Neutrophil (primary cell): ENCODE measurements around the gene SND1.

Experiments
- H3K27ac ChIP-seq: fragments of 200-600 bp; sonication (generic); 2 replicates; pipeline ENCODE4 v1.5.1; 2016; ENCODE audit warnings: mild to moderate bottlenecking, moderate library complexity
- H3K27me3 ChIP-seq: fragments of 200-600 bp; sonication (generic); 2 replicates; pipeline ENCODE4 v1.6.0; 2016; ENCODE audit warnings: mild to moderate bottlenecking
- H3K36me3 ChIP-seq: fragments of 200-600 bp; sonication (generic); 2 replicates; pipeline ENCODE4 v1.5.1; 2017
- H3K4me1 ChIP-seq, 2 experiments: fragments of 200-600 bp in 1 of 2; sonication (generic) in 1 of 2; 1 replicate in 1 of 2; 2 replicates in 1 of 2; pipeline versions ENCODE4 v1.5.1 to v1.6.1; 2013 to 2016; ENCODE audit warnings: low read depth in 1 of 2, low read length in 1 of 2, mild to moderate bottlenecking in 1 of 2, moderate library complexity in 1 of 2; ENCODE audit not compliant: control insufficient read depth in 1 of 2, insufficient read depth in 1 of 2
- H3K4me3 ChIP-seq, 2 experiments: fragments of 200-600 bp in 1 of 2; sonication (generic) in 1 of 2; 1 replicate in 1 of 2; 2 replicates in 1 of 2; pipeline ENCODE4 v1.5.1; 2013 to 2016; ENCODE audit warnings: low read depth in 1 of 2, low read length in 1 of 2, mild to moderate bottlenecking in 1 of 2, moderate library complexity in 1 of 2
- H3K9me3 ChIP-seq: fragments of 200-600 bp; sonication (generic); 2 replicates; pipeline ENCODE4 v1.5.1; 2016
- CTCF ChIP-seq: fragments of 200-600 bp; sonication (generic); IDR thresholded peaks from 2 replicates; pipeline ENCODE4 v1.5.1; 2016; ENCODE audit warnings: antibody characterized with exemption

SND1 gene

GRCh38 chr7:127854383-127854782 is 202.4 kb downstream of the SND1 start:
- H3K4me3 ChIP-seq = no peak overlapping the region
- H3K36me3 ChIP-seq = no peaks in the 10 kb centered on the region
- no peak overlapping the region for H3K27ac ChIP-seq
- H3K27me3 ChIP-seq = no peaks in the 10 kb centered on the region
- TF ChIP-seq CTCF = no peak
- no peaks in the 10 kb centered on the region for H3K4me1 ChIP-seq
- H3K9me3 ChIP-seq = no peaks in the 10 kb centered on the region

- Histone ChIP-seq H3K4me1 (no peaks in the 10 kb centered on the region), H3K9me3 (no peaks in the 10 kb centered on the region), H3K27ac (no peak overlapping the region), H3K36me3 (no peaks in the 10 kb centered on the region), H3K27me3 (no peaks in the 10 kb centered on the region), H3K4me3 (no peak overlapping the region)
- no peak for TF ChIP-seq CTCF
Observed at GRCh38 chr7:127857464-127857841, 205.5 kb downstream of the SND1 start.

DNA sequence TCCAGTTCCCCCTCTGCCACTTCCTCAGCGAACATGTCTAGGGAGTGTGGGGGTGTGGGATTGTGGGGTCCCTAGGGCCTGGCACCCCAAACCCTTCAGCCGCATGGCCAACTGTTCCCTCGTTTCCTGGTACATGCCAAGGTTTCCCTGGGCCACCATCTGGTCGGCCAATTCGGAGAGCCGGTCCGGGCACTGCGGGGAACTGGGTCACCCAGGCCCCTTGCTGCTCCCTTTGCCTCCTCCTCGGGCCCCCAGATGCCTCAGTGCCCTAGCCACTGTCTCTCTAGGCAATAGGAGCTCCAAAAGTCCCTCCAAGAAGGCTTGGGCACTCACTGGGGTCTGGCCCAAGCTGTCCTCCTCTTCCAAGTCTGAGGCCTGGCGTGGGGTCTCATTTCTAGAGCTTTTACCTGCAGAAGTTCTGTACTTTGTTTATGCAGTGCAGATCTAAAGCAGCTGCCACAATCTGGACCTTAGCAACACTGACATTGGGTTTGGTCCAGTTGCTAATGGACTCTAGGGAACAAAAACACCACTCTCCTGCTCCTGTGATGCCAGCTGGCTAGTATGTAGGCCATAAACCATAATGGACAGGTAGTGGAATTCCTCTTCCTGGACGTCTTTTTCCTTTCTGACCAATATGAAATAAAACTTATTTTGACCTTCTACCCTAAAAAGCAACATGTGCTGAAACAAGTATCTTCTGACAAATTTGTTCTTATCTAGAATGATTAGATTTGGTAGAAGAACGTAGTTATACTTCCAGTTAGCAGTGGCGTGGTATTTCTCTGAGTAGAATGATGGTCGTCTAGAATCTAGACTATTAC is 206.3 kb downstream of the SND1 start:
- Histone ChIP-seq H3K27ac (no peak overlapping the region), H3K4me1 (no peaks in the 10 kb centered on the region), H3K36me3 (no peaks in the 10 kb centered on the region), H3K9me3 (no peaks in the 10 kb centered on the region), H3K4me3 (no peak overlapping the region), H3K27me3 (no peaks in the 10 kb centered on the region)
- TF ChIP-seq CTCF = no peak

DNA sequence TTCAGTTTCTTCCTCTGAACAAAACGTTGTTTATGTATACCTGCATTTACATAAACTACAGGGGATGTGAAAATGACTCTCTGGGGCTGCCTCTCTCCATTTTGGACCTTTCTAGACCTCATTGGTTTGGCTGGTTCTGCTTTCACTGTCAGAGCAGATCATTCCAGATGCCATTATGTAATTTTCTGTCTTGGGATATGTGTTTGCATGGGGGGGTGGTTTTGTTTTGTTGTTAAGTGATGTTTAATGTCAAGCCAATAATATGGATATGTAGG is 206.9 kb downstream of the SND1 start:
- H3K27me3 ChIP-seq = no peaks in the 10 kb centered on the region
- no peak overlapping the region for H3K4me3 ChIP-seq
- H3K36me3 ChIP-seq = no peaks in the 10 kb centered on the region
- no peaks in the 10 kb centered on the region for H3K4me1 ChIP-seq
- TF ChIP-seq CTCF = no peak
- H3K27ac ChIP-seq = no peak overlapping the region
- H3K9me3 ChIP-seq = no peaks in the 10 kb centered on the region

DNA sequence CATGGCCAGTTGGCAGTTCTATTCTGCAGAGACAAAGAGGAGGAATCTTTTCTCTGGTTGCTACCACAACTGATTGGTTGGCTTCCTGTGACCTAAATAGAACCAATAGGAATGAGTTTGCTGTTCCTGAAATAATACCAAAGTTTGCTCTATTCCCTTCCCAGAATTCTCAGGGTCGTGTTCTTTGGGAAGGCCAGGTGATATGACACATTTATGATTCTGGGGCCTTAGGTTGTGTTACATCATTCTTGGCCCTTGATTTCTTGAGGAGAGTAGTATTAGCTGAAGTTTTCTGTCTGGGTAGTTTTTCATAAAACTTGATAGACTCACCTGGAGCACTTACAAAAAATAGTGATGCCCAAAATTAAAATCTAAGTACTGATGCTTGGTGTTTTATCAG is 207.3 kb downstream of the SND1 start:
- H3K4me3 ChIP-seq = no peak overlapping the region
- no peaks in the 10 kb centered on the region for H3K36me3 ChIP-seq
- peaks cover 0 to 2% of the 10 kb centered on the region in 2 experiments for H3K4me1 ChIP-seq
- H3K27me3 ChIP-seq = no peaks in the 10 kb centered on the region
- no peak overlapping the region for H3K27ac ChIP-seq
- no peaks in the 10 kb centered on the region for H3K9me3 ChIP-seq
- no peak for TF ChIP-seq CTCF
